Aorta (tissue), 5 donors: Measurements from ENCODE around the gene TSPAN18. TPM values are rescaled to one million over a fixed set of nuclear protein-coding genes. Genes with fewer than 3 reads are reported as not detected.

Source experiments
- ATAC-seq: fragments of 200-7000 bp; cut with Tn5 transposase; one replicate; pipeline ENCODE4 v1.9.1; 2022; ENCODE audit warnings: moderate library complexity; ENCODE audit not compliant: low FRiP score
- DNase-seq, 2 donors: peaks; one replicate each; pipeline ENCODE4 v3.0.0-alpha.2; 2020
- H3K27ac ChIP-seq, 2 donors: one replicate each; pipeline ENCODE4 v1.5.1; 2013; ENCODE audit warnings: low read length in 2 of 2, mild to moderate bottlenecking in 2 of 2, moderate library complexity in 2 of 2, control low read depth in 1 of 2, inconsistent platforms in 1 of 2, low read depth in 1 of 2
- H3K27me3 ChIP-seq, 2 donors: one replicate each; pipeline ENCODE4 v1.6.1; 2013; ENCODE audit warnings: control low read depth in 1 of 2, low read length in 1 of 2, mild to moderate bottlenecking in 1 of 2, moderate library complexity in 1 of 2; ENCODE audit not compliant: insufficient read depth in 2 of 2, control insufficient read depth in 1 of 2
- H3K36me3 ChIP-seq, 2 donors: one replicate each; pipeline ENCODE4 v1.6.1; 2013; ENCODE audit warnings: control low read depth in 1 of 2, low read length in 1 of 2, mild to moderate bottlenecking in 1 of 2; ENCODE audit not compliant: insufficient read depth in 2 of 2, control insufficient read depth in 1 of 2
- H3K4me1 ChIP-seq, 2 donors: one replicate each; pipeline ENCODE4 v1.6.1; 2013; ENCODE audit warnings: low read length in 2 of 2, control low read depth in 1 of 2, mild to moderate bottlenecking in 1 of 2, moderate library complexity in 1 of 2; ENCODE audit not compliant: insufficient read depth in 2 of 2, control insufficient read depth in 1 of 2
- H3K4me3 ChIP-seq, 2 donors: one replicate each; pipeline ENCODE4 v1.5.1; 2013; ENCODE audit warnings: low read length in 2 of 2, control low read depth in 1 of 2, mild to moderate bottlenecking in 1 of 2
- H3K9me3 ChIP-seq: one replicate; pipeline ENCODE4 v1.6.1; 2013; ENCODE audit warnings: mild to moderate bottlenecking, low read length; ENCODE audit not compliant: control insufficient read depth
- WGBS, 2 donors: extraction: QIAGEN DNeasy Blood & Tissue Kit; methylation state at CpG; one replicate each; pipeline ENCODE4 v1.1.7; 2013; 5-methylcytosine and 5-hydroxymethylcytosine counted together
- intact Hi-C, 2 donors: fragments of 100-400 bp; cut with DNase I; formaldehyde crosslinking; loops; one replicate each; pipeline versions ENCODE4 v1.14.2 to v1.15.0; 2022
- polyA plus RNA-seq, 2 donors: library from polyadenylated mRNA; stranded (reverse); fragments of 200-250 nt; gene quantifications; one replicate each; pipeline ENCODE4 v1.2.3, GENCODE V29; 2013
- total RNA-seq, 2 donors: library from RNA; stranded (reverse); fragmentation: NEBNext Ultra II Directional; extraction: Animal tissue kit (Norgen Biotek cat#: 25700); gene quantifications; one replicate each; pipeline ENCODE4 v1.2.1, GENCODE V29; 2021
- donor health status: healthy with polysubstance abuse.
- donor health status: Bipolar disorder and iron deficiency.
- donor health status: DM: no; HTN: no; CAD: no.
- donor health status: DM: no; HTN: no; CAD: no.
- donor health status: DM: yes; HTN: yes; CAD: no.

TSPAN18 gene
- total and polyA plus RNA-seq, 4 donors: 1.0 to 44.9 (median 18.0) TPM

DNA sequence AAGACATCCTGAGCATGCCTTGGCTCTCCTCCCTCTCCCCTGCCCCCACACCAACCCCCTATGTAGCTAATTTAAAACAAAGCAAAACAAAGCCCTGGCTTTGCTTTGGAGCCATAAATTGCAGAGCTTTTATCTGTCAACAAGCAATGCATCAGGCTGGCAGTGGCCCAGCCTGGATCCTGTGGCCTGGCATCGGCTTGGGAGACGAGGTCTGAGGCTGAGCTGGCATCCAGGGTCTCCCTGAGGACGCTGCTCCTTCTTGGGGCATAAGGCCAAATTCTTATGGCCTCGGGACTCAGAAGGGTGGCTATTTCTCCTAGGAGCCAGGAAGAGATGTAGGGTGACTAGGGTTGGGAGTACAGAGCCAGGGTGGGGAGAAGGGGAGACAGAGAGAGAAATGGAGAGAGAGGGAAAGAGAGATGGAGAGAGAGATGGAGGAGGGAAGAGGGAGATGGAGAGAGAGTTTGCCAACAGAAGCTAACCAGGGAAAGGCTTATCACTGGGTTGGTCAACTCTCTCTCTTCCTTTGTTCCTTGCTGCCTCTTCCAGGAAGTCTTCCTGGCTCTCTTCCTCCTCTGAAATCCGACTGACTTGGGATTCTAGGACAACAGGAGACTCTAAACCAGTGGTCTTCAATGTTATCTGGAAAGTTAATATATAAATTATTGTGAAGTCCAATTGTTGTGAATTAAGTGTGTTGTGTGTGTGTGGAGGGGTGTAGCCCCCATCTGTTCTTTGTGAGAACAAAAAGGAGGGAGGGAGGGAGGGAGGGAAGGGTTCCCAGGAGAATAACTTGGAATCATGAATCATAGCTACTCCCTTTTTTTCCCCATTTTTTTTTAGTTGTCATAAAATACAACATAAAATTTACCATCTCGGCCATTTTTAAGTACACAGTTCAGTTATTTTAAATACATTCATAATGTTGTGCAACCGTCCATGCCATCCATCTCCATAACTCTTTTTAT, 29.1 kb downstream of the TSPAN18 start:
- WGBS, 2 donors: 25 to 31% methylated on average over 7 of the region's 7 CpGs
- Histone ChIP-seq H3K27me3 (no peaks in the 10 kb centered on the region), H3K9me3 (no peaks in the 10 kb centered on the region), H3K36me3 (no peaks in the 10 kb centered on the region), H3K4me3 (no peak overlapping the region), H3K4me1 (peaks cover 3 to 4% of the 10 kb centered on the region in 2 donors), H3K27ac (no peak overlapping the region)
- ATAC-seq (peak; percentile 28), DNase-seq (peak in 1 of 2 donors; percentile 84)
- intact Hi-C loops: loop anchor here in 1 of 2 donors (10.0 kb wide), 1 partner anchor 109 kb away; no protein-coding TSS in a partner anchor

DNA sequence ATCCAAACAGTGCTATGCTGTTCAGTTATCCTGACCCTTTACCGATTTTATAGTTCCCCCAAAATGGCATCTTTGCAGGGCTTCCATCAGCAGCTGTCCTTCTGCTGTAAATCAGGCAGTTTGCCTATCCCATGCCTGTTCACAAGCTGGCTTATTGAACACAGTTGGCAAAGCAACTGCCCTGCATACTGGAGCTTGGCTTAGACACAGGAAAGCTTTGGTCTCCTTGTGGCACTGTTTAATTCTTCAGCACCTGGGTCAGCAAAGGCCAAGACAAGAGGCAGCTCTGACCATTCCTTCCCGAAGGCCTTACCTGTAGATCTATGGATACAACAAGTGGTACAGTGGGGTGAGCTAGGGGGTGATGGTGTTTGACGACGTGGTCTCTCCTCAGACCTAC, 32.2 kb downstream of the TSPAN18 start:
- no peak for DNase-seq
- intact Hi-C loops: loop anchor here in 1 of 2 donors (10.0 kb wide), 1 partner anchor 106 kb away; no protein-coding TSS in a partner anchor
- H3K27me3 ChIP-seq: no peaks in the 10 kb centered on the region
- no peak overlapping the region for H3K4me3 ChIP-seq
- no peak overlapping the region for H3K27ac ChIP-seq
- no peak for ATAC-seq
- peaks cover 0 to 3% of the 10 kb centered on the region in 2 donors for H3K4me1 ChIP-seq
- H3K36me3 ChIP-seq: no peaks in the 10 kb centered on the region
- H3K9me3 ChIP-seq: no peaks in the 10 kb centered on the region
- 93 to 97% methylated on average over 4 of the region's 4 CpGs for WGBS, 2 donors

DNA sequence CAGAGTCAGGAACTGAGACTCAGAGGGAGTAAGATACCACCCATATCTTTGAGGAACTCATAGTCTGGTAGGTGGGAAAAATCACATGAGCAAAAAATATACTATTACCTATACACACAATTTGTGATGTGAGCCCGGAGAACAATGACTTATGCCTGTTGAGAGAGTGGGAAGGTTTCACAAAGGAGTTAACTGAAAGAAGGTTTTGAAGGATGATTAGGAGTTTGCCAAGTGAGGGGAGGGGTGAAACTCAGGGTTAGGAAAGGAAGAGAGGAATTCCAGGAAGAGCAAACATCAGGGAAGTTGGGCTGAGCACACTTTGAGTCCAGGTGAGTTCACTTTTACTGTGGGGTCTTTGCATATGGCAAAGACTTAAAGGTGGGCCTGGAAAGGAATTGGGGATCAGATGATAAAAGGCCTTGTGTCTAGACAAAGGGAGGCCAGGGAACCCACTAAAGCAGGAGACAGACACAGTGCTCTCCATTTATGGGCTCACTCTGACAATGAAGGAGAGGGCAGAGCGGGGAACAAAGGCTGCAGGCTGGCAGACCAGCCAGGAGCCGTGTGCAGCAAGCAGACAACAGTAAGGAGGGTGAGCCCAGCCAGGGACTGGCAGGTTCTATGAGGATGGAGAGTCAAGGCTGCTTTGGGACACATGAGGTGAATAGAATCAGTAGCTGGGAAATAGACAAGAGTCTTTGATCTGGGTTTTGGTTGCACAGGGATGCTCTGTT, 33.1 kb downstream of the TSPAN18 start:
- no peak overlapping the region for H3K27ac ChIP-seq
- DNase-seq (no peak), ATAC-seq (no peak)
- no peaks in the 10 kb centered on the region for H3K36me3 ChIP-seq
- no peak overlapping the region for H3K4me3 ChIP-seq
- H3K9me3 ChIP-seq: no peaks in the 10 kb centered on the region
- intact Hi-C loops: loop anchor here (5.0 to 10.0 kb wide), 3 partner anchors 102 to 335 kb away; no protein-coding TSS in a partner anchor
- H3K27me3 ChIP-seq: no peaks in the 10 kb centered on the region
- peaks cover 0 to 3% of the 10 kb centered on the region in 2 donors for H3K4me1 ChIP-seq
- WGBS, 2 donors: 92 to 93% methylated on average over 3 of the region's 3 CpGs

DNA sequence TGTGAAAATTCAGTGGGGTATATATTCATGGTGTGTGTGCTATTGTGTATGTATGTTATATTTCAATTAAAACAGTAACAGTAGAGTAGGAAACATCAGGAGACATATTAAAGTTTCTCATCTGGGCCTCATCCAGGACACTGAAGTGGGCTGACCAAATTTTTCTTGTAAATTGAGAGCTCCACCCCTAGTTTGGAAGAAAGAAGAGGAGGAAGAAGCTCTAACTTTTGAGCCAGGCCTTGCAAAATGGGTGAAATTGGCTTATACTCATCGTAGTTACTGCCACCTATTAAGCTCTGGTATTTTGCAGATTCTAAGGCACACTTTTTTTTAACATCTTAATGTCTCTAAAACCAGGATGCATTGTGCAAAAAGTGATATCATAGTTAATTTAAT, 33.7 kb downstream of the TSPAN18 start:
- no peaks in the 10 kb centered on the region for H3K9me3 ChIP-seq
- DNase-seq: no peak
- 80% methylated on average over 1 of the region's 1 CpG for WGBS, 2 donors
- intact Hi-C loops: loop anchor here in 1 of 2 donors (5.0 to 10.0 kb wide), 2 partner anchors 102 to 334 kb away; no protein-coding TSS in a partner anchor
- no peak overlapping the region for H3K4me3 ChIP-seq
- H3K4me1 ChIP-seq: peaks cover 3% of the 10 kb centered on the region in 2 donors
- no peaks in the 10 kb centered on the region for H3K36me3 ChIP-seq
- no peaks in the 10 kb centered on the region for H3K27me3 ChIP-seq
- no peak overlapping the region for H3K27ac ChIP-seq
- ATAC-seq: peak; percentile 4

DNA sequence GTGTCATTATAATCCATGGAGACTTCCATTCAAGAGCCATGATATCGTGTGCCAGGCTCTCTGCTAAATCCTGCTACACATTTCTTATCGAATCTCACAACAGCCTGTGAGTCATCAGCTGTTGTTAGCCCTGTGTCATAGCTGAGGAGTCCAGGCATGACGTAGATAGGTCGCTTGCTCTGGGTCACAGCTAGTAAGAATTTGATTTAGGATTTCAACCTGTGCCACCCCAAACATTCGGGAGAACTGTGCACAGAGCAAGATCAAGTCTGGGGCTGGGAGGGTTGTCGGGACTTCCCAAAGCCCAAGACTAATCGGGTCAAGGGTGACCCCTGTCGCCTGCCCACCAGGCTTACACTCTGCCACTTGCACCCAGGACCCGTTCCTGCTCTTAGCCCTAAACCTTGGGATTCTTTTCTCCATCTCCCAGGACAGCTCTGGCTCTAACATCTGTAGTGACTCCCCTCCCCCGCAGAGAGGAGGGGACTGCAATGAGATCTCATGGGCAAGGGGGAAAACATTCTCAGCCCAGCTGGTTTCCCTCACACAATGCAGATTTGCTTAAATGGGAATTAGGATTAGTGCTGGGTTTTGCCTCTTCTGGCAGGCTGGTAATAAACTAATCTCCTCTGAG, 34.3 kb downstream of the TSPAN18 start:
- intact Hi-C loops: loop anchor here in 1 of 2 donors (5.0 to 10.0 kb wide), 2 partner anchors 101 to 334 kb away; no protein-coding TSS in a partner anchor
- Histone ChIP-seq H3K4me3 (no peak overlapping the region), H3K9me3 (no peaks in the 10 kb centered on the region), H3K27ac (no peak overlapping the region), H3K4me1 (peaks cover 0 to 3% of the 10 kb centered on the region in 2 donors), H3K36me3 (no peaks in the 10 kb centered on the region), H3K27me3 (no peaks in the 10 kb centered on the region)
- ATAC-seq: peak; percentile 85
- peak in 1 of 2 donors; percentile 65 for DNase-seq
- 37 to 41% methylated on average over 10 of the region's 10 CpGs for WGBS, 2 donors

DNA sequence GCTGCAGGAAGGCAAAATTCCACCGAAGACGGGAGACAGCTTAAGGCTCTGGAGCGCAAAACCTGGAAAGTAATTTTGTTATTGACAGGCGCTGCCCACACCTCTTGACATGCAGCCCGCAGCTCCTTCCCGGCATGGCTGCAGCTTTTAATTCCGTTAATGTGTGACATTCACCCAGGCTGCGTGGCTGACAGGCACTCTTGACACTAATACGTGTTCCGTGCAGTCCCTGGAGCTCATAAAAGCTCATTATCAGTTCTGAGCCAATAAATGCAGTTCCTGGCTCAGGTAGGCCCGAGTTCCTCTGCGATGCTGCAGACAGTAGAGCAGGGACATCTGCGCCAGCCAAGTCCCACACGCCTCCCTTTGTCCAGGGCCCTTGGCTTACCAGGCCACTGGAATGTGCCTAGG, 34.8 kb downstream of the TSPAN18 start:
- no peak for ATAC-seq
- WGBS, 2 donors: 92 to 95% methylated on average over 14 of the region's 14 CpGs
- intact Hi-C loops: loop anchor here in 1 of 2 donors (5.0 to 10.0 kb wide), 2 partner anchors 101 to 333 kb away; no protein-coding TSS in a partner anchor

DNA sequence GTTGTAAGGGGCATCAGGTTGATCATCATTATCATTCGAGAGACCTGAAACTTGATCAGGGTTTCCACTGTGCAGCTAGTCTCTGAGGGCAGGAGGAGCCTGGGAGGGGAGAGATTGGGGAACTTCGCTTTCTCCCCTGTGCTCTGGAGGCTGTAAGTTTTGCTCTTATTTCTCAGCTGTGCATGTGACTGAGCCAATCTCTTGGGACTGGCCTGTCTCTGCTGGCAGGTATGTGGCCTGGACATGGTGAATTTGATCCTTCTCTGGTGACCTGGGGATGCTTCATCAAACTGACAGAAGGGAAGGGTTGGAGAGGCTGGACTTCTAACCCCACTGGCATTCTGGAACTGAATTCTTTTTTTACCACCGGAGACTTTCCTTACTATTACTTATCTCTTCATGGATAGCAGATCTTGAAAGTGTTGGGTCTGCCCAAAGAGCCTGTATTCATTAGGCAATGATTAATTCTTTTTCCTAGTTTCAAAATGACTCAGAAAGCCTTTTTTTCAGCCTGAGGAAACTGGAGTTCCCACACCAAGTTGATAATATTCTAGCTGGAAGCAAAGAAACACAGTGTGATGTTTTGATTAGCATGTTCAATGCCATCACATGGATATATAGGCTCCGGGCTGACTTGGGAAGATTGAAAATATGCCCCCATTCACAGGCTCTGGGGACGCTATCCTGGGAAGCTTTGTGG, 36.5 kb downstream of the TSPAN18 start:
- Histone ChIP-seq H3K27ac (no peak overlapping the region), H3K4me3 (no peak overlapping the region), H3K36me3 (no peaks in the 10 kb centered on the region), H3K27me3 (no peaks in the 10 kb centered on the region), H3K9me3 (no peaks in the 10 kb centered on the region), H3K4me1 (peaks cover 0 to 3% of the 10 kb centered on the region in 2 donors)
- DNase-seq (no peak), ATAC-seq (no peak)
- intact Hi-C loops: loop anchor here in 1 of 2 donors (5.0 to 10.0 kb wide), 2 partner anchors 99 to 332 kb away; no protein-coding TSS in a partner anchor
- WGBS, 2 donors: 62 to 64% methylated on average over 5 of the region's 5 CpGs

More for the DNA sequence above, 34.8 kb downstream of the TSPAN18 start:
- no peaks in the 10 kb centered on the region for H3K27me3 ChIP-seq
- no peak for DNase-seq
- H3K9me3 ChIP-seq: no peaks in the 10 kb centered on the region
- no peaks in the 10 kb centered on the region for H3K36me3 ChIP-seq
- H3K27ac ChIP-seq: no peak overlapping the region
- H3K4me3 ChIP-seq: no peak overlapping the region
- peaks cover 0 to 3% of the 10 kb centered on the region in 2 donors for H3K4me1 ChIP-seq
